Esophagus muscularis mucosa (tissue), 3 donors: ENCODE data around the gene CDH2.

Source experiments
- POLR2AphosphoS5 ChIP-seq, 2 donors: sonication (generic); formaldehyde crosslinking; IDR thresholded peaks; one replicate each; pipeline ENCODE4 v1.6.1; 2017; ENCODE audit warnings: antibody characterized with exemption in 2 of 2
- TF ChIP-seq, protein P1 (sequence below), 3 experiments: fragments of 200-600 bp in 2 of 3; fragments of 450-650 bp in 1 of 3; sonication (generic) in 2 of 3; IDR thresholded peaks; one replicate each; pipeline ENCODE4 v1.5.1; 2017 to 2019; ENCODE audit warnings: antibody characterized with exemption in 3 of 3, mild to moderate bottlenecking in 2 of 3, moderate library complexity in 1 of 3

DNA sequence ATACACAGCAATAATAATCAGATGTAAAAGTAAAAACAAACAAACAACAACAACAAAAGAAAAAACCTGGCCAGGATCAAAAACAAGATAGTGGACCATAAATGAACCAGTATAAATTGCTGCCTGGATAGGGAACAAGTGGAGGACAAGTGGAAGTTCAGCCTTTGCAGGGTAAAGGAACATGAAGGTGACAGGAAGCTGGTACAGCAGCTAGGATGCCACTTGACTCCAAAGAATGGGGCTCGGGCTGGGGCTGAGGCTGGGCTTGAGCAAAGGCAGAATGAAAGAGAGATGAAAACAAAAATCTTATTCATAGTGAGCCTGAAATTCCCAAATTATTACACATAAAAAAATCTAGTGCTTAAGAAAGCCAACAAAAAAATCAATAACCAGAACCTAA is 146.5 kb downstream of the CDH2 start:
- TF ChIP-seq POLR2AphosphoS5 (IDR thresholded peaks at IDR 0.05) = no peak
- TF ChIP-seq, protein P1, sequence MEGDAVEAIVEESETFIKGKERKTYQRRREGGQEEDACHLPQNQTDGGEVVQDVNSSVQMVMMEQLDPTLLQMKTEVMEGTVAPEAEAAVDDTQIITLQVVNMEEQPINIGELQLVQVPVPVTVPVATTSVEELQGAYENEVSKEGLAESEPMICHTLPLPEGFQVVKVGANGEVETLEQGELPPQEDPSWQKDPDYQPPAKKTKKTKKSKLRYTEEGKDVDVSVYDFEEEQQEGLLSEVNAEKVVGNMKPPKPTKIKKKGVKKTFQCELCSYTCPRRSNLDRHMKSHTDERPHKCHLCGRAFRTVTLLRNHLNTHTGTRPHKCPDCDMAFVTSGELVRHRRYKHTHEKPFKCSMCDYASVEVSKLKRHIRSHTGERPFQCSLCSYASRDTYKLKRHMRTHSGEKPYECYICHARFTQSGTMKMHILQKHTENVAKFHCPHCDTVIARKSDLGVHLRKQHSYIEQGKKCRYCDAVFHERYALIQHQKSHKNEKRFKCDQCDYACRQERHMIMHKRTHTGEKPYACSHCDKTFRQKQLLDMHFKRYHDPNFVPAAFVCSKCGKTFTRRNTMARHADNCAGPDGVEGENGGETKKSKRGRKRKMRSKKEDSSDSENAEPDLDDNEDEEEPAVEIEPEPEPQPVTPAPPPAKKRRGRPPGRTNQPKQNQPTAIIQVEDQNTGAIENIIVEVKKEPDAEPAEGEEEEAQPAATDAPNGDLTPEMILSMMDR (IDR thresholded peaks at IDR 0.05) = no peak
